GM08714 (cell line): ENCODE data around the gene SGSM1.
"Not testable (repeated sequence)": the region's sequence is repeated elsewhere in the genome, so short reads cannot be mapped to it uniquely, and the experiment has no call there.

Source experiments
- H3K4me3 ChIP-seq: fragments of 200-500 bp; sonication (Bioruptor generic); 2 replicates; pipeline ENCODE4 v1.5.1; 2014; ENCODE audit warnings: mild to moderate bottlenecking, low read length, inconsistent platforms
- ZNF274 ChIP-seq: IDR thresholded peaks from 2 replicates; pipeline ENCODE4 v1.6.1; 2012; ENCODE audit warnings: mild to moderate bottlenecking, low read depth, low read length

Gene SGSM1

DNA sequence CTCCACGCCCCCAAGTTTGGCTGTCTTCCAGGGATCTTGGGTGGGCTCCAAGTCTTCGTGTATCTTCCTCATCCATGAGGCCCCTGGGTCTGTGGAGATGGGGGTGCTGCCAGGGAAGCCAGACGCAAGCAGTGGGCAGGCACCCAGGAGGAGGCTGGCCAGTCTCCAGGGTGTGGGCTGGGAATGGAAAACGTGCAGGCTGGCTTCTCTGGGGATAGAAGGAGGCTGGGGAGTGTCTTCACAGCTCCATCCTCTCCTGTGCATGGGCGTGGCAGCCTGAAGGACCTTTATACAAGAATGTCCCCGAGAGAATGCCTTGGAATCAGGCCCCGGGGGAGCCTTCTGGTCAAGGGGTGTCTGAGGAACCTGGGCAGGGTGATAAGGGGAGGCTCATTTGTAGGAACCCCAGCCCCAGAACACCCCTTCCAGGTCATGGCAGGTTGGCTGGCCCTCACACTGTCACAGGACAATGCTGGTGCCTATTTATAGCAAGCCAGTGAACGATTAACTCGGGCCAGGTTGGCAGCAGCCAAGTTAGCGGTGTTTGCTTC lies 14.0 kb downstream of the SGSM1 start:
- TF ChIP-seq ZNF274: no peak

DNA sequence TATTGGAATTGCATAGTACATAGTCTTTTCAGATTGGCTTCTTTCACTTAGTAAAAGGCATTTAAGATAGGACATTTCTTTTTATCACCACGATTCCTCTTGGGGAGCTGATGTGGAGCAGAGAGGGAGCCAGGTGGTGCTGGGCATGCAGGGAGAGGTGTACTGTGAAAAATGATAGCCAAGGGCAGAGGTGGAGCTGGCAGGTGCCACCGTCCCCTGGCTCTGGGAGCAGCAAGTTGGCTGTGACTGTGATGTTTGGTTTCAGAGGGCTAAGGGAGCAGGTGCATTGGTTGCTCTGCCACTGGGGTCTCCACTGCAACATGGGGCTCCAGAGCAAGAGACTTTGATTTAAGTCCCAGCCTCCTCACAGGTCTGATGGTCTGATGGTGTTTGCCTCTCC lies 16.5 kb downstream of the SGSM1 start:
- no peak for TF ChIP-seq ZNF274
- H3K4me3 ChIP-seq: no peak overlapping the region

More for the DNA sequence above, 14.0 kb downstream of the SGSM1 start:
- no peak overlapping the region for H3K4me3 ChIP-seq

DNA sequence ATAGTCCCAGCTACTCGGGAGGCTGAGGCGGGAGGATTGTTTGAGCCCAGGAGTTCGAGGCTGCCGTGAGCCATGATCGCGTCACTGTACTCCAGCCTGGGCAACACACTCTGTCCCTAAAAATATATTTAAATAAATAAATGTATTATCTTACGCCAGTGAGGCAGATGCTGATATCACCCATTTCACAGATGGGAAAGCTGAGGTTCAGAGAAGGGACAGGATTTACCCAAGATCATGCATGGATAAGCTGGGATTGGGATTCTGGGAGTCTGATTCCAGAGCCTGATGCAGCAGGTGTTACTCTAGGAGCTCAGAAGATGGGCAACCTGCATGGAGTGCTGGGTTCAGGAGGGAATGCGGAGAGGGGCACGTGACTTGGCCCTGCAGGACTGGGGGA lies 17.8 kb downstream of the SGSM1 start:
- H3K4me3 ChIP-seq: no peak overlapping the region
- no peak for TF ChIP-seq ZNF274

DNA sequence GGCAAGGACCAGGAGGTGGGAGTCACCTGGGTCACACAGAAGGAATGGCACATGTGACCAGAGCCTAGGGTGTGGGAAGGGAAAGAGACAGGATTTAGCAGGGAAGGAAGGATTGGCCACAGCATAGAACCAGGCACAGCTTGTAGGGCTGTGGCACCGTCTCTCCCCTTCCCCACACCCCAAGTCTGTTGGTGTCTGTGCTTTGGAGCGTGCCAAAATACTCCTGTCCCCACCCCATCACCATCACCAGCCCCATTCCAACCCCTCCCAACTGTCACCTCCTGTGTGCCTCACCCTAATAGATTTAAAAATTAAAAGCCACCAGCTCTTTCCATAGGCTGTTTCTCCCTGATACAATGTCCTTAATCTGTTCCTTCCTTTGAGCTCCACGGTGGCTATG lies 18.2 kb downstream of the SGSM1 start:
- H3K4me3 ChIP-seq: no peak overlapping the region
- TF ChIP-seq ZNF274: no peak

DNA sequence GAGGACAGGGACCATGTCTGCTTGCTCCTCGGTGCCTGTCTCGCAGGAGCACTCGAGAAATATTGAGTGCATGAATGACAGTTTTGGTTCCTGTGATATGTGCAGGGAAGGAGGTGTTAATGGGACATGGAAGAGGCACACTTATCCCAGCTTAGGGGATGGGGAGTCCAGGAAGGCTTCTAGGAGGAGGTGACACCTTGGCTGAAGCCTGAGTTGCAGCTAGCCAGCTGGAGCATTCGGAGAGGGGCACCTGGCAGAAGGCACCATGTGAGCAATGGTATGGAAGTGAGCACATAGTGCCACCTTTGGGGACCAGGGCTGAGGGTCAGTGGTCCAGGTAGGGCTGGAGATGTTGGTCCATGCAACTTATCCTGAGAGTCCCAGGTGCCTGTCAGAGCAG lies 18.9 kb downstream of the SGSM1 start:
- no peak overlapping the region for H3K4me3 ChIP-seq
- TF ChIP-seq ZNF274: no peak

DNA sequence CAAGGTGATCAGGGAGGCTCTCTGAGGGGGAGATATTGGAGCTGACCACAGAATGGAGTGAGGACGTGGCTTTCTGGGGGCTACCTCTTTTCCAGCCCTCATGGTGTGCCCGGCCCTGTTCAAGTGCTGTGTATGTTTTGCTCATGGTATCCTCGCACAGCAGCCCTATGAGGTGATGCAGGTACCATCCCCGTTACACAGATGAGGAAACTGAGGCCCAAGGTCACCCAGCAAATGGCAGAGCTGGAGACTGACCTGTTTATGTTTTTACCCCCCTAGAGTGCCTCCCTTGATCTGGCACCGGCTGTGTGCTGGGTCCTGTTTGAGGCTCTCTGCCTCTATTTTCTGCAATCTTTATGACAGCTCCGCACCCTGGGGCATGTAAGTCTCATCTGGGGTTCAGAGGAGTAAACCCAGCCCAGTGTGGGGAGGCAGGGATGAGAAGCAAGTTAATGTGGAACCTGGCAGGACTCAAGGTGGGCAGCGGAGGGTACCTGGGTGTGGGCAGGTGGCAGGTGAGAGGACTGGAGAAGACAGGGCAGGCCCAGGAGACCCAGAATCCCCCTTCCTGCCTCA lies 20.8 kb downstream of the SGSM1 start:
- TF ChIP-seq ZNF274: no peak
- no peak overlapping the region for H3K4me3 ChIP-seq

DNA sequence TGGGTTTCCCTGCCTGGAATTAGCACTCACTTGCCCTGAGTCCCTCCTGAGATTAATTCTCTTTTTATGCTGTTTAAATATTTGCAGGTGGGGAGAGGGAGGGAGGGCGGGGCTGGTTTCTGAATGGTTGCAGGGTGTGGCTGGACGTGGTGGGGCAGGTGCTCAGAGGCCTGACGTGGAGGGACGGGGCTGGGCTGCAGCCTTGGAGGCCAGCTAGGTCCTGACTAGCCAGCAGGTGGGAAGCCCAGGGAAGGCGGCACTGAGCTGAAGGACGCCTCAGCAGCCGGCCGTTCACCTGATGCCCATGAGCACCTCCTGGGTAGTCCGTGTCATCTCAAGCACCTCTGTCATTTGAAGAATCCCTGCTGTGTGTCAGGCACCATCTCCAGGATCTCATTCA lies 21.3 kb downstream of the SGSM1 start:
- H3K4me3 ChIP-seq: no peak overlapping the region
- no peak for TF ChIP-seq ZNF274

DNA sequence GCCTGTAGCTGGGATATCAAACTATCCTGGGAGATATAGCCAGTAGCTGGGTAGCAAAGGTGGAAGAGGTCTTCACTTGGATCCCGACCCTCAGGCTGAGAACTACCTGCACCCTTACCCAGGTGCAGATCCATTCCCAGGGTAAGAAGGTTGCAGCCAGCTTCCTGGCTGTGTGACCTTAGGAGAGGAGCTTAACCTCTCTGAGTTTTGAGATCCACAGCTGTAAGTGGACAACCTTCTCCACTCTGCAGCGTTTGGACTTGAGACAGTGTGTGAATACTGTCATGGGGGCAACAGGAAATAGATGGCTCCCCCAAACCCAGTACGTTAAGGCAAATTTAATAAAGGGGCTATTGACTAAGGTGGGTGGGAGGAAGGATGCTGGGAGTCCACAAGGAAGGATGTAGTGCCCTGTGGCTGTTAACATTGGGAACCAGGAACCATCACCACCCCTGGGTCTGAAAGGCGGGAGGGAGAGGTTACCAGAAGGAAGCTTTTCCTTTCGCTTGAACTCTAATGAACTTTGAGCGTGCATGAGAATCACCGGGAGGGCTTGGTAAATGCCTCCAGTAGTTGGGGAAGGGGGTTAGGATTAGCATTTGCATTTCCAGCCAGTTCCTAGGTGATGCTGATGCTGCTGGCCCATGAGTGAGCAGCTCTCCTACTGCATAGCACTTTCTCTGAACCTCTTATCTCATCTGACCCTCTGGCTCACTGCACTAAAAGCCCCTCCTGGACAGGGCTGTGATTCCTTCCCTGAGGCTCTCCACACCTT lies 24.4 kb downstream of the SGSM1 start:
- TF ChIP-seq ZNF274: no peak
- no peak overlapping the region for H3K4me3 ChIP-seq

DNA sequence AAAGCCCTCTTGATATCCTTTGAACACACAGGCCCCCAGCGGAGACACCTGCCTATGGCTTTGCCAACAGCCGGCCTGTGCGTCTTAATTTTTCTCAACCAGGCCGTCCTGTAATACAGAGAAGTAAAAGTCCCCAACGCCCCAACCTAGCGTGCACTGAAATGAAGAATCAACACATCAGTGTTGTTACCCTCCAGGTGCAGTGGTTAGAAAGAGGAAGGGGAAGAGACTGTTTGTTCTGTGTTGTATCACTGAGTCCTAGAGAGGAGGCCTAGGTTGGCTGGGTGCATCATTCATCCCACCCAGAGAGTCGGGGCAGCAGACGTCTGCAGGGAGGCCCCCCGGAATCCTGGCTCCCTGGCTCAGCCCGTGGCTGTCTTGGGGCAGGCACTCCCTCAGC lies 25.7 kb downstream of the SGSM1 start:
- no peak for TF ChIP-seq ZNF274
- H3K4me3 ChIP-seq: no peak overlapping the region

DNA sequence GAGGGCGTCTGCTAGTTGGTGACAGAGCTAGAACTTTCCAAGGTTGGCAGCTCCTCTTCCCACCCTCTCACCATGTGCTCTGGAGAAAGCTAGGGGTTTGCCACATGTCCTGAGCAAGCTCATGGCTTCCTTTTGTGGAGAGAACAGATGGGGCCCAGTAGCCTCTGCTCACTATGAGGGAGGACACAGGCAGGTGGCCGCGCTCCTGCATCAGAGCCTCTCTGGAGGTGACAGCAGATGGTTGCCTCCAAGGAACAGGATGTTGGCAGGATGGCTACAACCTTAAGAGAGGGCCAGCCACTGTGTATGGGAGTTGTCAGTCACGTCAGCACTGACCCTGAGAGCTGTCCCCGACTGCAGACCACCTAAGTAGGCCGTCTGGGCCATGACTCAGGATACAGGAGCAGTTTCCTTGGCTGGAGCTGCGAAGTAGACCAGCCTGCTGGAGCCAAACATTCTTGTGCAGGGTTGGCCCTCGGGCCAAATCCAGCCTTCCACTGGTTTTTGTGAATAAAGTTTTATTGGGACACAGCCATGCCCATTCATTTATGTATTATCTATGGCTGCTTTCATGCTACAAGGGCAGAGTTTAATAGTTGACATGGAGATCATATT lies 28.0 kb downstream of the SGSM1 start:
- H3K4me3 ChIP-seq: no peak overlapping the region
- no peak for TF ChIP-seq ZNF274

DNA sequence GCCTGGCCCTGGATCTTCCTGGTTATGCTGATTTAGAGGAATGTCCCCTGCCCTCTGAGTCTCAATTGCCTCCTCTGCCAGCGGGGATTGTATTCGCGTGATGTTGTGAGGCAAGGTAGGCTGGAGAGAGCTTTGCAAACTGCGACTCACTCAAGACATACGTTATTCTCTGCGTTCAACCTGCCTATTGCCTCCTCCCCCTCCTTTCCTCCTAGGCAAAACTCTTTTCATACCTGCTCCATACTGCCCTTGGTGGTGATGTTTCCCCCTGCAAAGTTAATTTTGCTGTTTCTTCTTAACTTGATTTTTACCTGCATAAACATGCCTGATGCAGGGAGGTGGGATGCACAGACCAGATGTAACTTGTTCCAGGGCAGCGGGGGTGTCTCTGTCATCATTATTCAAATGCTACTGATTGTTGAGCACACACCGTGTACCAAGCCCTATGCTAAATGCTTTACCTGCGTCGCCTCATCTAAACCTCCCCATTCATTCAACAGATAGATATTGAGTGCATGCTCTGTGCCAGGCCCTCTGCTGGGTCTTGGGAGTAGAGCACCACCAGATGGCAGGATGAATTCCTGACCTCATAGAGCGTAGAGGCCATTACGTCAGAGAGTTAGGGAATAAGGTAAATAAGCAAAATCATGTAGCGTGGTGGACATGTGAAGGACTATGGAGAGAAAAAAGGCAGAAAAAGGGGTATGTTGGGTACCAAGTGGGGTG lies 29.0 kb downstream of the SGSM1 start:
- TF ChIP-seq ZNF274: no peak
- no peak overlapping the region for H3K4me3 ChIP-seq

DNA sequence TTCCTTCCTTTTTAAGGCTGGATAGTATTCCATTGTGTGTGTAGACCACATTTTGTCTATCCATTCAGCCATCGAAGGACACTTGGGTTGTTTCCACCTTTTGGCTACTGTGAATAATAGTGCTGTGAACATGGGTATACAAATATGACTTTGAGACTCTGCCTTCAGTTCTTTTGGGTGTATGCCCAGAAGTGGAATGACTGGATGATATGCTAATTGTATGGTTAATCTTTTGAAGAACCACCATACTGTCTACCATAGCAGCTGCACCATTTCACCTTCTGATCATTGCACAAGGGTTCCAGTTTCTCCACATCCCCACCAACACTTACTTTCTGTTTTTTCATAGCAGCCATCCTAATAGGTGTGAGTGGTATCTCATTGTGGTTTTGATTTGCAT lies 30.3 kb downstream of the SGSM1 start:
- no peak for TF ChIP-seq ZNF274
- no peak overlapping the region for H3K4me3 ChIP-seq

DNA sequence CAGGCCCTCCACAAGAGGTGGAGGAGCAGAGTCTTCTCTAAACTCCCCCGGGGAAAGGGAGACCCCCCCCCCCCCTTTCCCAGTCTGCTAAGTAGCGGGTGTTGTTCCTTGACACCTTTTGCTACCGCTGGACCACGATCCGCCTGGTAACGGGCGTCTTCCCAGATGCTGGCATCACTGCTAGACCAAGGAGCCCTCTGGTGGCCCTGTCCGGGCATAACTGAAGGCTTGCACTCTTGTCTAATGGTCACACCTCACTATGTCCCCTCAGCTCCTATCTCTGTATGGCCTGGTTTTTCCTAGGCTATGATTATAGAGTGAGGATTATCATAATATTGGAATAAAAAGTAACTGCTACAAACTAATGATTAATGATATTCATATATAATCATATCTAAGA lies 31.5 kb downstream of the SGSM1 start:
- H3K4me3 ChIP-seq: not testable (repeated sequence)

DNA sequence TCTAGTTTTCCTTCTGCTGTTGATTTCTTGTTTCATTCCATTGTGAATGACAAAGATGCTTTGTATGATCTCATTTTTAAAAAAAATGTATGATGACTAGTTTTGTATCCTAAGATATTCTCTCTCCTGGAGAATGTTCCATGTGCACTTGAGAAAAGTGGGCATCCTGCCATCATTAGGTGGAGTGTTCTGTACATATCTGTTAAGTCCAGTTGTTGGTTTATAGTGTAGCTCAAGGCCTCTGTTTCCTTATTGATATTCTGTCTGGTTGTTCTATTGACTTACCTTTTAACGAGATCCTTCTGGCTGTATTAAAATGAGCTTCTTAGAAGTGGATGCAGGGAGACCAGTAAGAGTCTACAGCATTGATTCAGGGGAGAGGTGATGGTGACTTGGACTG lies 35.2 kb downstream of the SGSM1 start:
- H3K4me3 ChIP-seq: no peak overlapping the region
- no peak for TF ChIP-seq ZNF274
